Liver (tissue), 9 donors: Measurements from ENCODE around the gene HS6ST3. TPM values are rescaled to one million over a fixed set of nuclear protein-coding genes. Genes with fewer than 3 reads are reported as not detected.

Experiments used
- DNase-seq: peaks from one replicate; pipeline ENCODE4 v3.0.0-alpha.2; 2017; ENCODE audit warnings: low spot score
- H3K27ac ChIP-seq, 2 donors: one replicate each; pipeline ENCODE4 v1.7.0; 2013; ENCODE audit warnings: inconsistent platforms in 2 of 2, low read length in 2 of 2, control low read depth in 1 of 2, low read depth in 1 of 2, mild to moderate bottlenecking in 1 of 2
- H3K27me3 ChIP-seq, 4 donors: one replicate each; pipeline versions ENCODE4 v1.6.1 to v1.7.0; 2013; ENCODE audit warnings: low read length in 3 of 4, inconsistent platforms in 1 of 4, mild to moderate bottlenecking in 1 of 4, moderate library complexity in 1 of 4; ENCODE audit not compliant: control insufficient read depth in 4 of 4, insufficient read depth in 4 of 4
- H3K36me3 ChIP-seq, 4 donors: one replicate each; pipeline versions ENCODE4 v1.6.1 to v1.7.0; 2013; ENCODE audit warnings: low read length in 3 of 4, mild to moderate bottlenecking in 3 of 4, low read depth in 1 of 4, moderate library complexity in 1 of 4; ENCODE audit not compliant: control insufficient read depth in 4 of 4, insufficient read depth in 3 of 4
- H3K4me1 ChIP-seq, 4 donors: one replicate each; pipeline versions ENCODE4 v1.6.1 to v1.7.0; 2013; ENCODE audit warnings: low read length in 3 of 4, mild to moderate bottlenecking in 3 of 4, moderate library complexity in 1 of 4; ENCODE audit not compliant: control insufficient read depth in 4 of 4, insufficient read depth in 4 of 4
- H3K4me3 ChIP-seq, 3 donors: one replicate each; pipeline versions ENCODE4 v1.6.1 to v1.7.0; 2013; ENCODE audit warnings: low read length in 3 of 3, control low read depth in 1 of 3, low read depth in 1 of 3, mild to moderate bottlenecking in 1 of 3
- H3K9ac ChIP-seq, 2 donors: one replicate each; pipeline ENCODE4 v1.7.0; 2013; ENCODE audit warnings: low read length in 2 of 2, mild to moderate bottlenecking in 2 of 2, moderate library complexity in 2 of 2, control low read depth in 1 of 2, low read depth in 1 of 2
- H3K9me3 ChIP-seq, 4 donors: one replicate each; pipeline versions ENCODE4 v1.6.1 to v1.7.0; 2013; ENCODE audit warnings: low read length in 3 of 4; ENCODE audit not compliant: control insufficient read depth in 4 of 4
- ATF3 ChIP-seq: IDR thresholded peaks from 2 replicates; pipeline ENCODE4 v1.6.1; 2016; ENCODE audit warnings: antibody characterized with exemption
- CTCF ChIP-seq: fragments of 150-350 bp; IDR thresholded peaks from 2 replicates; pipeline ENCODE4 v1.5.1; 2017; ENCODE audit warnings: improper control_type of control experiment, low read depth, low read length; ENCODE audit not compliant: missing input control
- EGR1 ChIP-seq, 2 donors: IDR thresholded peaks; 2 replicates each; pipeline ENCODE4 v1.6.1; 2016 to 2018; ENCODE audit warnings: antibody characterized with exemption in 2 of 2, low read depth in 2 of 2
- FOXA1 ChIP-seq: IDR thresholded peaks from 2 replicates; pipeline ENCODE4 v1.6.1; 2016; ENCODE audit warnings: antibody characterized with exemption
- FOXA2 ChIP-seq: IDR thresholded peaks from 2 replicates; pipeline ENCODE4 v1.6.1; 2016; ENCODE audit warnings: antibody characterized with exemption
- GABPA ChIP-seq, 2 donors: IDR thresholded peaks in 1 of 2; conservative IDR thresholded peaks in 1 of 2; 2 replicates each; pipeline ENCODE4 v1.6.1; 2016; ENCODE audit warnings: antibody characterized with exemption in 2 of 2, mild to moderate bottlenecking in 1 of 2, moderate library complexity in 1 of 2
- HNF4A ChIP-seq, 2 donors: conservative IDR thresholded peaks; 2 replicates each; pipeline ENCODE4 v1.6.1; 2016; ENCODE audit warnings: antibody characterized with exemption in 2 of 2, mild to moderate bottlenecking in 2 of 2
- HNF4G ChIP-seq: IDR thresholded peaks from 2 replicates; pipeline ENCODE4 v1.6.1; 2016; ENCODE audit warnings: antibody characterized with exemption
- JUND ChIP-seq, 2 donors: IDR thresholded peaks; 2 replicates each; pipeline ENCODE4 v1.6.1; 2016; ENCODE audit warnings: antibody characterized with exemption in 2 of 2
- MAX ChIP-seq: IDR thresholded peaks from 2 replicates; pipeline ENCODE4 v1.6.1; 2016; ENCODE audit warnings: antibody characterized with exemption
- NR2F2 ChIP-seq: IDR thresholded peaks from 2 replicates; pipeline ENCODE4 v1.6.1; 2016; ENCODE audit warnings: antibody characterized with exemption
- RAD21 ChIP-seq, 2 donors: IDR thresholded peaks; 2 replicates each; pipeline ENCODE4 v1.6.1; 2016; ENCODE audit warnings: antibody characterized with exemption in 2 of 2, mild to moderate bottlenecking in 2 of 2
- REST ChIP-seq: IDR thresholded peaks from 2 replicates; pipeline ENCODE4 v1.6.1; 2016; ENCODE audit warnings: antibody characterized with exemption, mild to moderate bottlenecking
- RXRA ChIP-seq, 2 donors: IDR thresholded peaks; 2 replicates each; pipeline ENCODE4 v1.6.1; 2017 to 2018; ENCODE audit warnings: antibody characterized with exemption in 2 of 2, mild to moderate bottlenecking in 1 of 2
- SP1 ChIP-seq: IDR thresholded peaks from 2 replicates; pipeline ENCODE4 v1.6.1; 2018; ENCODE audit warnings: antibody characterized with exemption, mild to moderate bottlenecking
- TAF1 ChIP-seq: conservative IDR thresholded peaks from 2 replicates; pipeline ENCODE4 v1.6.1; 2016; ENCODE audit warnings: antibody characterized with exemption, mild to moderate bottlenecking
- YY1 ChIP-seq: IDR thresholded peaks from 2 replicates; pipeline ENCODE4 v1.6.1; 2016; ENCODE audit warnings: antibody characterized with exemption, mild to moderate bottlenecking
- ZBTB33 ChIP-seq: IDR thresholded peaks from 2 replicates; pipeline ENCODE4 v1.6.1; 2016; ENCODE audit warnings: antibody characterized with exemption
- WGBS: extraction: QIAGEN DNeasy Blood & Tissue Kit; methylation state at CpG from one replicate; pipeline ENCODE4 v1.1.7; 2013; 5-methylcytosine and 5-hydroxymethylcytosine counted together
- polyA plus RNA-seq, 2 donors: library from polyadenylated mRNA; stranded (reverse) in 1 of 2; unstranded in 1 of 2; fragments of 200-250 nt in 1 of 2; fragments of >200 nt in 1 of 2; fragmentation: Nextera tagmentation in 1 of 2; extraction: Ambion mirVana in 1 of 2; gene quantifications; one replicate each; pipeline versions ENCODE4 v1.2.1 to v1.2.3, GENCODE V29; 2013 to 2015
- total RNA-seq, 2 donors: library from RNA; depleted of rRNA; stranded (reverse); fragments of >200 nt; gene quantifications; one replicate each; pipeline ENCODE4 v1.2.3, GENCODE V29; 2014
- donor health status: healthy.
- donor health status: healthy.
- donor health status: healthy.
- donor health status: healthy.
- donor health status: healthy.

Gene HS6ST3
- total and polyA plus RNA-seq, 4 donors: under 0.01 TPM; not detected in 3

- Histone ChIP-seq H3K36me3 (no peaks in the 10 kb centered on the region), H3K9ac (no peak overlapping the region), H3K27ac (no peak overlapping the region), H3K9me3 (no peaks in the 10 kb centered on the region), H3K4me3 (no peak overlapping the region), H3K27me3 (no peaks in the 10 kb centered on the region), H3K4me1 (no peaks in the 10 kb centered on the region)
- 79% methylated on average over 4 of the region's 4 CpGs for WGBS
- no peak for DNase-seq
- TF ChIP-seq TAF1: no peak
- no peak for TF ChIP-seq NR2F2
- TF ChIP-seq CTCF: no peak
- no peak for TF ChIP-seq JUND (IDR thresholded peaks at IDR 0.05)
- TF ChIP-seq SP1: no peak
- TF ChIP-seq FOXA2: no peak
- TF ChIP-seq FOXA1: no peak
- TF ChIP-seq HNF4G: no peak
- no peak for TF ChIP-seq EGR1 (IDR thresholded peaks at IDR 0.05; ENCODE audit: low read depth in 2 of 2)
- TF ChIP-seq GABPA (IDR thresholded peaks at IDR 0.05 in 1 of 2, conservative IDR thresholded peaks at IDR 0.05 in 1 of 2): no peak
- no peak for TF ChIP-seq MAX
- TF ChIP-seq REST: no peak
- TF ChIP-seq RAD21 (IDR thresholded peaks at IDR 0.05): no peak
- no peak for TF ChIP-seq RXRA (IDR thresholded peaks at IDR 0.05)
- no peak for TF ChIP-seq YY1
- no peak for TF ChIP-seq ATF3
- no peak for TF ChIP-seq ZBTB33
These were observed 209.3 kb downstream of the HS6ST3 start for GRCh38 chr13:96299235-96299634.

- DNase-seq: no peak
- no peak overlapping the region for H3K4me3 ChIP-seq
- H3K27me3 ChIP-seq: no peaks in the 10 kb centered on the region
- no peaks in the 10 kb centered on the region for H3K4me1 ChIP-seq
- H3K36me3 ChIP-seq: no peaks in the 10 kb centered on the region
- no peak overlapping the region for H3K27ac ChIP-seq
- WGBS: 75% methylated on average over 3 of the region's 3 CpGs
- H3K9ac ChIP-seq: no peak overlapping the region
- no peaks in the 10 kb centered on the region for H3K9me3 ChIP-seq
- TF ChIP-seq FOXA1 (no peak), HNF4A (conservative IDR thresholded peaks at IDR 0.05) (no peak), JUND (IDR thresholded peaks at IDR 0.05) (no peak), TAF1 (no peak), CTCF (no peak), EGR1 (IDR thresholded peaks at IDR 0.05; ENCODE audit: low read depth in 2 of 2) (no peak), REST (no peak), RAD21 (IDR thresholded peaks at IDR 0.05) (no peak), SP1 (no peak), ATF3 (no peak), HNF4G (no peak), GABPA (IDR thresholded peaks at IDR 0.05 in 1 of 2, conservative IDR thresholded peaks at IDR 0.05 in 1 of 2) (no peak)
These were observed 218.7 kb downstream of the HS6ST3 start for GRCh38 chr13:96308568-96308967.
